Measurements from ENCODE around the gene OR51F1.
"Not testable (repeated sequence)": the region's sequence is repeated elsewhere in the genome, so short reads cannot be mapped to it uniquely, and the experiment has no call there.

OR51F1 gene

GRCh38 chr11:4769838-4770237 is at the start of gene OR51F1:
OR51F1 (minus strand) TSS chr11:4769938; CDS start chr11:4769938, 0 bp downstream.
- no peak for DNase-seq (ENCODE audit: low spot score)

- no peak for DNase-seq (ENCODE audit: low spot score)
Observed at GRCh38 chr11:4809246-4809645, 39.5 kb upstream of the OR51F1 start.

- DNase-seq (ENCODE audit: low spot score): no peak
Observed at GRCh38 chr11:4808476-4808875, 38.7 kb upstream of the OR51F1 start.

- DNase-seq (ENCODE audit: low spot score): no peak
Observed at GRCh38 chr11:4804280-4804679, 34.5 kb upstream of the OR51F1 start, which contains the start of gene OR52R1. OR52R1 (minus strand) TSS chr11:4804380; CDS start chr11:4804380, 0 bp downstream.

- not testable (repeated sequence) for DNase-seq (ENCODE audit: low spot score)
Observed at GRCh38 chr11:4801316-4801715, 31.6 kb upstream of the OR51F1 start.

- no peak for DNase-seq (ENCODE audit: low spot score)
Observed at GRCh38 chr11:4798427-4799183, 28.9 kb upstream of the OR51F1 start.

- DNase-seq (ENCODE audit: low spot score): no peak
Observed at GRCh38 chr11:4797206-4797605, 27.5 kb upstream of the OR51F1 start.

GRCh38 chr11:4782454-4782853 is 12.7 kb upstream of the OR51F1 start:
- DNase-seq (ENCODE audit: low spot score): no peak

GRCh38 chr11:4768094-4768493 is 1.6 kb downstream of the OR51F1 start:
- DNase-seq (ENCODE audit: low spot score): no peak

GRCh38 chr11:4766420-4767043 is 3.2 kb downstream of the OR51F1 start:
- no peak for DNase-seq (ENCODE audit: low spot score)

GRCh38 chr11:4763096-4763495 is 6.6 kb downstream of the OR51F1 start:
- DNase-seq (ENCODE audit: low spot score): no peak

- no peak for DNase-seq (ENCODE audit: low spot score)
Observed at GRCh38 chr11:4751201-4751600, 18.5 kb downstream of the OR51F1 start.

- no peak for DNase-seq (ENCODE audit: low spot score)
Observed at GRCh38 chr11:4748438-4748837, 21.3 kb downstream of the OR51F1 start.

- no peak for DNase-seq (ENCODE audit: low spot score)
Observed at GRCh38 chr11:4740735-4741134, 29.0 kb downstream of the OR51F1 start.

GRCh38 chr11:4727171-4727570 is 42.6 kb downstream of the OR51F1 start:
- DNase-seq (ENCODE audit: low spot score): no peak

- not testable (repeated sequence) for DNase-seq (ENCODE audit: low spot score)
Observed at GRCh38 chr11:4722616-4723534, 46.9 kb downstream of the OR51F1 start.
